ENCODE data around the gene ZNF652.

The ZNF652 gene

GRCh38 chr17:49356320-49356719 lies 5.7 kb downstream of the ZNF652 start:
- no peak for DNase-seq

- no peak for DNase-seq
Observed at GRCh38 chr17:49353607-49354006, 8.4 kb downstream of the ZNF652 start.

- DNase-seq: no peak
Observed at GRCh38 chr17:49352587-49353154, 9.4 kb downstream of the ZNF652 start.

- no peak for DNase-seq
Observed at GRCh38 chr17:49351572-49352140, 10.4 kb downstream of the ZNF652 start.

- no peak for DNase-seq
Observed at GRCh38 chr17:49349541-49349940, 12.5 kb downstream of the ZNF652 start.

GRCh38 chr17:49344914-49345313 lies 17.1 kb downstream of the ZNF652 start:
- DNase-seq: no peak

- peak; percentile 73 for DNase-seq
Observed at GRCh38 chr17:49343273-49343672, 18.8 kb downstream of the ZNF652 start.

- DNase-seq: peak; percentile 13
Observed at GRCh38 chr17:49342575-49342936, 19.5 kb downstream of the ZNF652 start.

GRCh38 chr17:49341356-49341755 lies 20.7 kb downstream of the ZNF652 start:
- no peak for DNase-seq

GRCh38 chr17:49339354-49339753 lies 22.7 kb downstream of the ZNF652 start:
- DNase-seq: no peak

- peak; percentile 34 for DNase-seq
Observed at GRCh38 chr17:49338883-49339282, 23.2 kb downstream of the ZNF652 start.

- DNase-seq: peak; percentile 29
Observed at GRCh38 chr17:49337884-49338283, 24.2 kb downstream of the ZNF652 start.

- DNase-seq: no peak
Observed at GRCh38 chr17:49334744-49335512, 27.1 kb downstream of the ZNF652 start.

GRCh38 chr17:49333804-49334203 lies 28.2 kb downstream of the ZNF652 start:
- no peak for DNase-seq

GRCh38 chr17:49327835-49328784 lies 33.9 kb downstream of the ZNF652 start:
- DNase-seq: no peak

- DNase-seq: no peak
Observed at GRCh38 chr17:49325980-49326379, 36.1 kb downstream of the ZNF652 start.

GRCh38 chr17:49318435-49318965 lies 43.5 kb downstream of the ZNF652 start:
- DNase-seq: no peak

- DNase-seq: no peak
Observed at GRCh38 chr17:49316889-49317675, 45.0 kb downstream of the ZNF652 start.

GRCh38 chr17:49316258-49316570 lies 45.8 kb downstream of the ZNF652 start:
- no peak for DNase-seq

GRCh38 chr17:49315551-49316257 lies 46.3 kb downstream of the ZNF652 start:
- DNase-seq: peak; percentile 87

- no peak for DNase-seq
Observed at GRCh38 chr17:49312722-49313121, 49.3 kb downstream of the ZNF652 start.

GRCh38 chr17:49299996-49300395 lies 62.1 kb downstream of the ZNF652 start:
- no peak for DNase-seq

Data from activated CD4-positive, alpha-beta T cell treated with anti-CD3 and anti-CD28 coated beads, Interleukin-10, Interleukin-2, amounts not matched to agents 100 ng/mL and 50 ng/mL, durations not matched to agents 16 hours and 8 hours (primary cell).